Thymus (tissue), 11 donors: Measurements from ENCODE around the gene RIMBP3B. TPM values are rescaled to one million over a fixed set of nuclear protein-coding genes. Genes with fewer than 3 reads are reported as not detected.
"Not testable (repeated sequence)": the region's sequence is repeated elsewhere in the genome, so short reads cannot be mapped to it uniquely, and the experiment has no call there.

ENCODE experiments used
- DNase-seq, 9 donors: peaks; one replicate each; pipeline ENCODE4 v3.0.0-alpha.2; 2013; ENCODE audit warnings: low spot score in 9 of 9, low read depth in 6 of 9, missing footprints in 1 of 9
- H3K27ac ChIP-seq, 2 donors: one replicate each; pipeline ENCODE4 v1.5.1; 2013; ENCODE audit warnings: control low read depth in 1 of 2, low read depth in 1 of 2, low read length in 1 of 2, mild to moderate bottlenecking in 1 of 2, moderate library complexity in 1 of 2
- H3K27me3 ChIP-seq, 2 donors: one replicate each; pipeline ENCODE4 v1.5.1; 2013; ENCODE audit warnings: low read length in 1 of 2; ENCODE audit not compliant: control insufficient read depth in 2 of 2, insufficient read depth in 1 of 2
- H3K36me3 ChIP-seq, 2 donors: one replicate each; pipeline ENCODE4 v1.5.1; 2013; ENCODE audit warnings: low read length in 1 of 2, mild to moderate bottlenecking in 1 of 2, moderate library complexity in 1 of 2; ENCODE audit not compliant: control insufficient read depth in 2 of 2, insufficient read depth in 2 of 2
- H3K4me1 ChIP-seq, 2 donors: one replicate each; pipeline ENCODE4 v1.5.1; 2013; ENCODE audit warnings: low read length in 2 of 2; ENCODE audit not compliant: control insufficient read depth in 2 of 2, insufficient read depth in 2 of 2
- H3K4me3 ChIP-seq, 2 donors: one replicate each; pipeline ENCODE4 v1.5.1; 2013; ENCODE audit warnings: low read length in 2 of 2, control low read depth in 1 of 2, mild to moderate bottlenecking in 1 of 2
- H3K9me3 ChIP-seq, 2 donors: one replicate each; pipeline ENCODE4 v1.5.1; 2013; ENCODE audit warnings: low read length in 1 of 2, mild to moderate bottlenecking in 1 of 2; ENCODE audit not compliant: control insufficient read depth in 2 of 2, insufficient read depth in 1 of 2
- WGBS: extraction: QIAGEN DNeasy Blood & Tissue Kit; methylation state at CpG from one replicate; pipeline ENCODE4 v1.1.7; 2013; 5-methylcytosine and 5-hydroxymethylcytosine counted together
- polyA plus RNA-seq: library from polyadenylated mRNA; stranded (reverse); fragments of 200-250 nt; gene quantifications from one replicate; pipeline ENCODE4 v1.2.3, GENCODE V29; 2013
- total RNA-seq: library from RNA; stranded (reverse); fragments of 120-200 nt; gene quantifications from one replicate; pipeline ENCODE4 v1.2.4, GENCODE V29; 2013
- donor health status: healthy.

Gene RIMBP3B
- total and polyA plus RNA-seq, 2 donors, result 0.68 to 0.85 TPM

DNA sequence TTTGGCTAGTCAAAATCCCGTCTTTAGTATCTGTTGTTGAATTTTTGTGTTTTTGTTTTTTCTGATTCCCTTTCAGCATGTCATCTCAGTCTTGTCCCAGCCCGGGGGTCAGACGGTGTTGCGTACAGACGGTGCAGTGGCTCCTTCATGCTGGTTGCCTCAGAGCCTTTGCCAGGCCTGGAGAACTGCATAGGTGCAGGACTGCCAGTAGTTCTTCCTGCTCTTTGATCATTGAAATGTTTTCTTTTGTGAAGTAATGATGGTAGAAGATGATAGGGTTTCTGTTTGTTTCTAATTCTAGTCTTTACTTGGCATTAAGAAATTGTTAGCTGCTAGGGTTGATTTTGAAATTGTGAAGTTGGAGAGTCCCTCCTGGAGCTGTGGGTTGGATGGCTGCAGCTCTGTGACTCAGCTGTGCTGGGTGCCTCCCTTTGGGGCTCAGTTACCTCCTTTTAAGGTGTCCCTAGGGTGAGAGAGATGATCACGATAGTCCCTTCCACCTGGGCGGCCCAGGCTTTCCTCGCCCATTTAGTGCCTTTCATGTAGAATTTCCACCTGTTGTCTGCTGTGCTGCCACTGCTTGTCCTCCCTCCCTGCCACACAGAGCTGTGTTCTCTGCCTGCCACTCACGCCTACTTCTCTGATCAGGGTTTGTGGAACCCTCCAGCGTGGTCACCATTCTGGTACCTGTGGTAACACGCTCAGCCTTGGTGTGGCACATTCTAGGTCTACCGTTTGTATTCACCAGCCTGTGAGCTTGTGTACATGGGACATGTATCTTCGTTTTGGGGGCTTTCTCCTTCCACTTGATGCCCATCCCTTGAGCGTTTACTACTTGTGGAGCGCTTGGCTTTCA, 51.1 kb downstream of the RIMBP3B start:
- not testable (repeated sequence) for DNase-seq, H3K27ac ChIP-seq, H3K4me3 ChIP-seq, H3K27me3 ChIP-seq, H3K4me1 ChIP-seq, H3K36me3 ChIP-seq, H3K9me3 ChIP-seq
- no CpG with 5 or more reads among the region's 15 CpGs for WGBS

DNA sequence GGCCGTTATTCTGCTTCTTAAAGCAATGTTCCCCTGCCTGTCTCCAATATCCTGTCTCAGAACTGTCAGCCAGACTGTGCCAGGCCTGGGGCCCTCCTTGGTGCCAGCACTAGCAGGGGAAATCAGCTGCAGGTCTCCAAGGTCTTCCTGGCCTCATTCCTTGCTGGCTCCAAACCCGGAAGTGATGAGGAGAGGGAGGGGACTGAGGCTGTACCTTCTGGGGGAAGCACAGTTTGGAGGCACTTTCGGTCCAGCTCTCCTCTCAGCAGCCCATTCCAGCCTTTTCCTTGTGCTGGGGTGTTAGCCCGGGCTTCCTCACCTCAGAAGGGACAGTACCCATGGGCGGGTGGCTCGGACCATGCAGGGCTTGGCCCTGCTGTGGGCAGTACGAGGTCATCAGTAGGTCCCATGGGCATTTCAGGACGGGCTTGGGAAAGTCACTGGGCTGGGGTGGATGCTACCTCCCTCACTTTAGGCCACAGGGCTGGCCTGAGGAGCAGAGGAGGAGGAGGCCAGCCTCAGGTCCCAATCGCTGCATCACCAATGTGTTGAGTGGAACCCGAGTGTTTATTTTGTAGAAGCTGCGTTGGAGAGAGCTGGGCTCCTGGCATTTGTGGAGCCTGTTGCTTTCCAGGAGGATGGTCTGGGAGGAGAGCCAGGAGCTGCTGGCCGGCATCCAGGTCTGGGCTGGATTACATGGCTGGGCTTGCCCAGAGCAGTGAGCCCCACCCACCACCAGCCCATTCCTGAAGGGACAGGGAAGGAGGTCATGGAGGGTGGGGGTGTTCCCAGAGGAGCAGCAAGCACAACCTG, 52.7 kb downstream of the RIMBP3B start:
- H3K27ac ChIP-seq, DNase-seq, H3K4me3 ChIP-seq, H3K27me3 ChIP-seq, H3K9me3 ChIP-seq, H3K36me3 ChIP-seq, H3K4me1 ChIP-seq: not testable (repeated sequence)
- WGBS, result 98% methylated on average over 3 of the region's 12 CpGs

DNA sequence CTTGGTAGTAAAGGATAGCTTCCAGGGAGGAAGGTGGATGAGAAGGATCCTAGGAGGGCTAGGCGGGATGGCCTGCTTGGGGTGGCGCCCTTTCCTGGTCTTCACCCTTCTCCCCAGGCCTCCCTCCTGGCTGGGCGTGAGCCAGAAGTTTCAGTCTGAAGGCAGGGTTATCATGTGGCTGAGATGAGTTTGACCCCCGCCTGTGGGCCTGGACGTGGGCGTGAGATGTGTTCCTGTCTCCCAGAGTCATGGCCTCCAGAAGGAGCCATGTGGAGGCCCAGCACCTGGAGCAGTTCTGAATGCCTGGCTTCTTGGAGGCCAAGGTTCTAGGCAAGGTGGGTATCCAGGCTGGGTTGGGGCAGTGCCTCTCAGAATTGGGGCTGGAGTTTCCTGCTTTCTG, 54.5 kb downstream of the RIMBP3B start:
- WGBS, result 94% methylated on average over 4 of the region's 6 CpGs
- H3K27ac ChIP-seq, H3K4me1 ChIP-seq, DNase-seq, H3K36me3 ChIP-seq, H3K27me3 ChIP-seq, H3K4me3 ChIP-seq, H3K9me3 ChIP-seq: not testable (repeated sequence)

Other genes starting within 250 kb of the RIMBP3B start
- 3.2 TPM for gene HIC2, start 33.6 kb downstream of the RIMBP3B start, total RNA-seq
- 2.8 TPM for gene HIC2, start 33.6 kb downstream of the RIMBP3B start, polyA plus RNA-seq
- 1.2 TPM for gene TMEM191C, start 83.6 kb downstream of the RIMBP3B start, total RNA-seq
- 5.1 TPM for gene TMEM191C, start 83.6 kb downstream of the RIMBP3B start, polyA plus RNA-seq
- 1.3 TPM for gene RIMBP3C, start 167.7 kb downstream of the RIMBP3B start, total RNA-seq
- gene RIMBP3C, start 167.7 kb downstream of the RIMBP3B start, polyA plus RNA-seq, result 0.34 TPM
- gene UBE2L3, start 184.0 kb downstream of the RIMBP3B start, total RNA-seq, result 39.4 TPM
- 50.1 TPM for gene UBE2L3, start 184.0 kb downstream of the RIMBP3B start, polyA plus RNA-seq
- 24.2 TPM for gene YDJC, start 246.3 kb downstream of the RIMBP3B start, total RNA-seq
- 32.3 TPM for gene YDJC, start 246.3 kb downstream of the RIMBP3B start, polyA plus RNA-seq
- gene CCDC116, start 249.0 kb downstream of the RIMBP3B start, total RNA-seq, result 0.09 TPM
- gene CCDC116, start 249.0 kb downstream of the RIMBP3B start, polyA plus RNA-seq, result 1.0 TPM